ENCODE data around the gene BTBD17. TPM values are rescaled to one million over a fixed set of nuclear protein-coding genes. Genes with fewer than 3 reads are reported as not detected.
A peak's percentile ranks its signal among the peaks of the same experiment; 100 is the strongest.

Gene BTBD17
- total RNA-seq, 1 experiment from 2014 or later = not detected

- Mint-ChIP-seq H3K9me3 (ENCODE audit: low read depth, unreplicated experiment) (no peaks in the 10 kb centered on the region), H3K27me3 (ENCODE audit: unreplicated experiment) (peaks cover 93% of the 10 kb centered on the region), H3K36me3 (ENCODE audit: insufficient read depth, unreplicated experiment) (no peaks in the 10 kb centered on the region), H3K4me3 (ENCODE audit: low read depth, unreplicated experiment) (no peak overlapping the region), H3K27ac (ENCODE audit: unreplicated experiment) (no peak overlapping the region), H3K4me1 (ENCODE audit: low read depth, unreplicated experiment) (peaks cover 9% of the 10 kb centered on the region)
- no TSS peak for BruUV-seq (replicated peaks)
- CTCF ChIA-PET = no interaction called here
- intact Hi-C loops (cut with micrococcal nuclease; ENCODE audit: unreplicated experiment) = no loop called here
- DNase-seq = no peak
- TF ChIP-seq CTCF (IDR thresholded peaks at IDR 0.05; ENCODE audit: unreplicated experiment) = no peak
These were observed 4.2 kb downstream of the BTBD17 start for GRCh38 chr17:74357466-74357809.

DNA sequence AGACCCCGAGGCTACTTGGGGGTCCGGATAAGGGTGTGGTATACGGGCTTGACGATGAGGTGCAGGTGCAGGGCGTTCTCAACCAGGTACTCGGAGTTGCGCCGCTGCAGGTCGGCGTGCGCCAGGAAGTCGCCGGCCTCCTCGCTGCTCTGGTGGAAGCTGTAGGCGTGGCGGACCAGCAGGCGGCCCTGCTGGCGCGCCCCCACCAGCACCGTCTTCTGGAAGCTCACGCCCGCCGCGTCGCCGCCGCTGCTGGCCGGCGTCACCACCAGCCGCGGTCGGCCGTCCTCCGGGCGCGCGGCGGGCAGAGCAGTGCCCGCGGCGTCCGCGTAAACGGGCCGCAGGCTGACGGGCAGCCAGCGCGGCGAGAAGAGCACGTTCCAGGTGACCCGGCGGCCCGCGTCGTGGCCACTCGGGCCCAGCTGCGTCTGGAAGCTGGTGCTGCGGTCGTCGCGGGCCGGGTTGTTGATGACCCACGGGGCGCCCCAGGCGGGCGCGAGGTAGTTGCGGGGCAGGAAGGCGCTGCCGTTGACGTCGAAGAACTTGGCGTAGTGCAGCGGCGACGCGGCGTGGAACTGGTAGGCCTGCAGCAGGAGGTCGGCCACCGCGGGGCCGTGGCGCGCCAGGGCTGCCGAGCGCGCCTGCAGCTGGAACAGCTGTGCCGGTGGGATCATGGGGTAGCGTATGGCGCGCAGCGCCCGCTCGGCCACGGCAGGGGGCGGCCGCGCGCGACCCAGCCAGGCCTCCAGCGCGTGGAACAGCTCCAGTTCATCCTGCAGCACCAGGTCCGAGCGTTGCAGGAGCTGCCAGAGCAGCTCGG, 4.8 kb downstream of the BTBD17 start:
- DNase-seq = peak; percentile 17
- no peaks in the 10 kb centered on the region for H3K36me3 Mint-ChIP-seq (ENCODE audit: insufficient read depth, unreplicated experiment)
- no peak for TF ChIP-seq CTCF (IDR thresholded peaks at IDR 0.05; ENCODE audit: unreplicated experiment)
- peaks cover 9% of the 10 kb centered on the region for H3K4me1 Mint-ChIP-seq (ENCODE audit: low read depth, unreplicated experiment)
- no peaks in the 10 kb centered on the region for H3K9me3 Mint-ChIP-seq (ENCODE audit: low read depth, unreplicated experiment)
- H3K4me3 Mint-ChIP-seq (ENCODE audit: low read depth, unreplicated experiment) = peak overlapping the region; percentile 41
- no TSS peak for BruUV-seq (replicated peaks)
- CTCF ChIA-PET = no interaction called here
- H3K27me3 Mint-ChIP-seq (ENCODE audit: unreplicated experiment) = peaks cover 93% of the 10 kb centered on the region
- H3K27ac Mint-ChIP-seq (ENCODE audit: unreplicated experiment) = no peak overlapping the region
- intact Hi-C loops (cut with micrococcal nuclease; ENCODE audit: unreplicated experiment) = no loop called here

DNA sequence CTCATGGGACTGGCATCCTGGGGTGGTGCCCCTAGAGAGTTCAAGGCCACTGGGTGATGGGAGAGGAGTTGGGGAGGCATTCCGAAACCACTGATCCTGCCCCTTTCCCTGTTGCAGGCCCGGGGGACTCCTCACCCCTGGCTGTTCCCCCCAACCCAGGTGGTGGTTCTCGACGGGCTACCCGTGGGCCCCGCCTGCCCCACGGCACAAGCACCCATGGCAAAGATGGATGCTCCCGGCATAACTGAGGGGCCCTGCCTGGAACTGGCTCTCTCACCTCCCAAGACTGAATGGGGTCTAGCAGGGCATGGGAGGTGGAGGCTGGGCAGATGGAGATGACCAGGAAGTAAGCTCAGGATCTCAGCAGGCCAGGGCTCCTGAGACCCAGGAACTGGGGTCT, 6.6 kb downstream of the BTBD17 start:
- BruUV-seq (replicated peaks) = no TSS peak
- no peak for TF ChIP-seq CTCF (IDR thresholded peaks at IDR 0.05; ENCODE audit: unreplicated experiment)
- Mint-ChIP-seq H3K9me3 (ENCODE audit: low read depth, unreplicated experiment) (no peaks in the 10 kb centered on the region), H3K27ac (ENCODE audit: unreplicated experiment) (no peak overlapping the region), H3K36me3 (ENCODE audit: insufficient read depth, unreplicated experiment) (no peaks in the 10 kb centered on the region), H3K4me3 (ENCODE audit: low read depth, unreplicated experiment) (no peak overlapping the region), H3K27me3 (ENCODE audit: unreplicated experiment) (peaks cover 90% of the 10 kb centered on the region), H3K4me1 (ENCODE audit: low read depth, unreplicated experiment) (peaks cover 9% of the 10 kb centered on the region)
- CTCF ChIA-PET = no interaction called here
- DNase-seq = no peak
- intact Hi-C loops (cut with micrococcal nuclease; ENCODE audit: unreplicated experiment) = loop anchor here (2.0 kb wide), 1 partner anchor 54 kb away; no protein-coding TSS in a partner anchor

DNA sequence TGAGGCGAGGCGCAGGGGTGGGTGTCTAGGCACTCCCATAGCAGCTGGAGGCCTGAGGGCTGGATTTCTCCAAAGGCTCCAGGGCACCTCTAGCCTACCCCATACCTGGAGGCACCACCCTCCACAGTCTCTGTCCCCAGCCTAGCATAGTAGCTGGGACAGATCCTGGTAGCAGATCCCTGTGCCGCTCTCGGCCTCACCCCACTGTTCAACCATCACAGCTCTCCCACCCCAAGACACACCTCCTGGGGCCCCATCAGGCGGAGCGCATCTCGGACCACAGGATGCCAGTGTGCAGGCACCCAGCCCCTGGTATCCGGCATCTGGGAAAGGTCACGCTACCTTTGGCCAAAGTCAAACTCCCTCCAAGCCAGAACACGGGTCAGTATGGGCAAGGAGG, 7.1 kb downstream of the BTBD17 start:
- no peak overlapping the region for H3K27ac Mint-ChIP-seq (ENCODE audit: unreplicated experiment)
- CTCF ChIA-PET = no interaction called here
- DNase-seq = no peak
- no peak overlapping the region for H3K4me3 Mint-ChIP-seq (ENCODE audit: low read depth, unreplicated experiment)
- peaks cover 9% of the 10 kb centered on the region for H3K4me1 Mint-ChIP-seq (ENCODE audit: low read depth, unreplicated experiment)
- TF ChIP-seq CTCF (IDR thresholded peaks at IDR 0.05; ENCODE audit: unreplicated experiment) = no peak
- peaks cover 90% of the 10 kb centered on the region for H3K27me3 Mint-ChIP-seq (ENCODE audit: unreplicated experiment)
- no peaks in the 10 kb centered on the region for H3K9me3 Mint-ChIP-seq (ENCODE audit: low read depth, unreplicated experiment)
- H3K36me3 Mint-ChIP-seq (ENCODE audit: insufficient read depth, unreplicated experiment) = no peaks in the 10 kb centered on the region
- BruUV-seq (replicated peaks) = no TSS peak
- intact Hi-C loops (cut with micrococcal nuclease; ENCODE audit: unreplicated experiment) = loop anchor here (2.0 kb wide), 1 partner anchor 54 kb away; no protein-coding TSS in a partner anchor

Measured in Calu3 (cell line).